Glutamatergic neuron (in vitro differentiated cells): ENCODE results near the gene XRCC5. TPM values are rescaled to one million over a fixed set of nuclear protein-coding genes. Genes with fewer than 3 reads are reported as not detected.
A peak's percentile ranks its signal among the peaks of the same experiment; 100 is the strongest.

Experiments
- DNase-seq: peaks from one replicate; pipeline ENCODE4 v3.0.0; 2022
- H3K27ac Mint-ChIP-seq: one replicate; pipeline ENCODE4 v1.8.0; 2020; ENCODE audit warnings: mild to moderate bottlenecking, mixed read lengths, inconsistent platforms; ENCODE audit not compliant: unreplicated experiment
- H3K27me3 Mint-ChIP-seq: one replicate; pipeline ENCODE4 v1.8.0; 2020; ENCODE audit warnings: mild to moderate bottlenecking, moderate library complexity, mixed read lengths, inconsistent platforms; ENCODE audit not compliant: unreplicated experiment
- H3K36me3 Mint-ChIP-seq: one replicate; pipeline ENCODE4 v1.8.0; 2020; ENCODE audit warnings: mild to moderate bottlenecking, mixed read lengths, inconsistent platforms; ENCODE audit not compliant: unreplicated experiment
- H3K4me1 Mint-ChIP-seq: one replicate; pipeline ENCODE4 v1.8.0; 2020; ENCODE audit warnings: mild to moderate bottlenecking, low read depth, mixed read lengths, inconsistent platforms; ENCODE audit not compliant: unreplicated experiment
- H3K4me3 Mint-ChIP-seq: one replicate; pipeline ENCODE4 v1.8.0; 2020; ENCODE audit warnings: mild to moderate bottlenecking, mixed read lengths, inconsistent platforms; ENCODE audit not compliant: unreplicated experiment
- H3K9me3 Mint-ChIP-seq: one replicate; pipeline ENCODE4 v1.8.0; 2020; ENCODE audit warnings: mild to moderate bottlenecking, moderate library complexity, mixed read lengths, inconsistent platforms; ENCODE audit not compliant: unreplicated experiment
- CTCF ChIP-seq: fragments of 200-600 bp; sonication (generic); IDR thresholded peaks from one replicate; pipeline ENCODE4 v1.5.0; 2021; ENCODE audit not compliant: partially characterized antibody, unreplicated experiment
- total RNA-seq: library from RNA; stranded (reverse); fragmentation: NEBNext Ultra II Directional; extraction: Animal tissue kit (Norgen Biotek cat#: 25700); gene quantifications from one replicate; pipeline ENCODE4 v1.2.1, GENCODE V29; 2021; ENCODE audit not compliant: unreplicated experiment

XRCC5 gene
- total RNA-seq, 1 donor from 2014 or later = 254 TPM

- peak overlapping the region; percentile 86 for H3K4me3 Mint-ChIP-seq
- peak overlapping the region; percentile 99 for H3K27ac Mint-ChIP-seq
- H3K4me1 Mint-ChIP-seq = peaks cover 32% of the 10 kb centered on the region
- peaks cover 10% of the 10 kb centered on the region for H3K27me3 Mint-ChIP-seq
- no peaks in the 10 kb centered on the region for H3K36me3 Mint-ChIP-seq
- TF ChIP-seq CTCF = no peak
- no peak for DNase-seq
- H3K9me3 Mint-ChIP-seq = peaks cover 11% of the 10 kb centered on the region
These were observed 1.8 kb upstream of the XRCC5 start for GRCh38 chr2:216107320-216107719.

- DNase-seq = peak; percentile 36
- Mint-ChIP-seq H3K9me3 (peaks cover 11% of the 10 kb centered on the region), H3K27me3 (peaks cover 10% of the 10 kb centered on the region), H3K4me3 (peak overlapping the region; percentile 86), H3K4me1 (peaks cover 32% of the 10 kb centered on the region), H3K27ac (peak overlapping the region; percentile 99), H3K36me3 (no peaks in the 10 kb centered on the region)
- no peak for TF ChIP-seq CTCF
These were observed 1.4 kb upstream of the XRCC5 start for GRCh38 chr2:216107760-216108159.

GRCh38 chr2:216108310-216108966 lies 710 bp upstream of the XRCC5 start:
- DNase-seq = peak; percentile 32
- Mint-ChIP-seq H3K9me3 (peaks cover 11% of the 10 kb centered on the region), H3K36me3 (no peaks in the 10 kb centered on the region), H3K27me3 (peaks cover 10% of the 10 kb centered on the region), H3K27ac (peak overlapping the region; percentile 99), H3K4me3 (peak overlapping the region; percentile 99), H3K4me1 (peaks cover 39% of the 10 kb centered on the region)
- no peak for TF ChIP-seq CTCF

GRCh38 chr2:216109962-216110614 lies 940 bp downstream of the XRCC5 start:
- Mint-ChIP-seq H3K9me3 (peaks cover 20% of the 10 kb centered on the region), H3K36me3 (no peaks in the 10 kb centered on the region), H3K27ac (peak overlapping the region; percentile 99), H3K4me1 (peaks cover 48% of the 10 kb centered on the region), H3K27me3 (peaks cover 15% of the 10 kb centered on the region), H3K4me3 (peak overlapping the region; percentile 99)
- no peak for DNase-seq
- peak; percentile 53 for TF ChIP-seq CTCF

GRCh38 chr2:216110620-216111019 lies 1.5 kb downstream of the XRCC5 start:
- H3K4me1 Mint-ChIP-seq = peaks cover 53% of the 10 kb centered on the region

More at GRCh38 chr2:216110620-216111019, 1.5 kb downstream of the XRCC5 start:
- Mint-ChIP-seq H3K27me3 (peaks cover 17% of the 10 kb centered on the region), H3K27ac (peak overlapping the region; percentile 99), H3K9me3 (peaks cover 21% of the 10 kb centered on the region), H3K36me3 (no peaks in the 10 kb centered on the region), H3K4me3 (peak overlapping the region; percentile 99)
- no peak for DNase-seq
- TF ChIP-seq CTCF = peak; percentile 3
